ENCODE results near the gene DBH.
A peak's percentile ranks its signal among the peaks of the same experiment; 100 is the strongest.

Gene DBH

GRCh38 chr9:133628766-133629165, 7.4 kb upstream of the DBH start:
- DNase-seq = peak; percentile 83

DNA sequence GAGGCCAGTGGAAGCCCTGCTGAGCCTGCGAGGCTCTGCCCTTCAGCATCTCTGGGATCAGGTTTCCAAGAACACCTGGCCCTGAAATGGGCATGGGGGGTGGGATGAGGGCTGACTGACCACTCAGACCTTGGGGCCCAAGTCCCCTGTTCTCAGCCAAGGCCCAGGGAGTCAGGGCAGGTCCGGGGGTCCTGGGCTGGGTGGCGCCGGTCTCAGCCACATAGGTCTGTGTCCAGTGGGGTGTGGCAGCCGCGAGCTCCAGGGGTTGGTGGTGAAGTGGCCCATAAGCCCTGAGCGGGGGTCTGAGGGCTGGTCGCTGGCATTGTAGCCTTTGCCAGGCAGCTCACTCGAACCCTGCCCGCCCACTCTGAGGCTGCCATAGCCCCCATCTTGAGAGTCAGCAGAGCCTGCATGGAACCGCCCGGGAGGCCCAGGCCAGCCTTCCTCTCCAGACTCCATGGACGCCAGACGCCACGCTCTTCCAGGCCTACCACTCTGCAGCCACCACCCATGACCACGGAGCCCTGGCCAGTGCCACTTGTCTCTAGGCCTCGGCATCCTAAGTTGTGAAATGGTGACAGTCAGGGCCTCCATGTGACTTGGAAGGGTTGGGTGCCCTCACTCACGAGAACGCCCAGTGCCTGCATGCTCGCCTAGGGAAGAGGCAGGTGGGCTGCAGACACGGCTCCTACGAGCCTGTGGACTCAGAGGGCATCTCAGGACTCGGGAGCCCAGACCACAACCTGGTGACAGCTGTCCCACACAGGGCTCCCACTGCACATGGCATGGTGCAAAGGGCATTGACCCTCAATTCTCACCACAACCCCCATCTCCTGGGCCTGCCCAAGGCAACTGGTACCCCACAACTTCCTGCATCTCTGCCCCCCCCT, 6.7 kb upstream of the DBH start:
- DNase-seq = no peak

- DNase-seq = no peak
Observed at GRCh38 chr9:133631111-133631510, 5.1 kb upstream of the DBH start.

DNA sequence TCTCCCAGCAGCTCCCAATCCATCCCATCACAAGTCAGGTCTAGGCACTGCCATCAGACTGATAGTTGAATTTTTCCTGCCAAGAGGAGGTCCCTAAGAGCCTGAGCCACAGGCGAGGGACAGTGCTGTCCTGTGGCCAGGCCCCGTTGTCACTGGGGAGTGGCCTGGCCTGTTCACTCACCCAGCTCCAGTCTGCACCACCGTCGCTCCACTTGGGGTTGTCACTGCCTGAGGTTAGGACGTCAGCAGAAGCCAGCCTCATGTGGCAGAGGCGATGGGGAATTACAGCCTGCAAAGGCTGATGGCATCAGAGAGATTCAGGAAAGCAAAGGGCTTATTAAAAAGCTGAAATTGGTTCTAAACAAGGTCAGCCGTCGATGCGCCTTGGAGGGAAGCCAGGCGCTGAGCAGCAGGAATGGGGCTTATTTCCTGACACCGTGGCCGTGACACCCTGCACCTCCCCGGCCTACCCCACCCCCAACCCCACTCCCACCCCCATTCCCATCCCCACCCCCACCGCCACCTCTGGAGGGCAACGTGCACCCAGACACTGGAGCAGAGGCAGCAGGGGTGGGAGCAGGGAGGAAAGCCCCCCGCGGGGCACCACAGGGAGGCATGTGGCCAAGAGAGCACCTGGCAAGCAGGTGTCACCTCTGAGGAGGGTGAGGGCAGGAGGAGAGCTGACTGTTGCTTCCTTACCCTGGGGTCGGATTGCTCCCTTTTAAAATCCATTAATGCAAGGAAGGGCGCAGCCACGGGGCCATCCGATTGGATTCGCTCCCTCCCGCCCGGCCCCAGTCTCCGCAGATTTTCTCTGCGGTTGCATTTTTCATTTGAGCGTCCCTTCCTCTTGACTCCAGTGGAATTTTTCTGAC, 3.1 kb upstream of the DBH start:
- DNase-seq = no peak

GRCh38 chr9:133633681-133634080, 2.5 kb upstream of the DBH start:
- DNase-seq = no peak

DNA sequence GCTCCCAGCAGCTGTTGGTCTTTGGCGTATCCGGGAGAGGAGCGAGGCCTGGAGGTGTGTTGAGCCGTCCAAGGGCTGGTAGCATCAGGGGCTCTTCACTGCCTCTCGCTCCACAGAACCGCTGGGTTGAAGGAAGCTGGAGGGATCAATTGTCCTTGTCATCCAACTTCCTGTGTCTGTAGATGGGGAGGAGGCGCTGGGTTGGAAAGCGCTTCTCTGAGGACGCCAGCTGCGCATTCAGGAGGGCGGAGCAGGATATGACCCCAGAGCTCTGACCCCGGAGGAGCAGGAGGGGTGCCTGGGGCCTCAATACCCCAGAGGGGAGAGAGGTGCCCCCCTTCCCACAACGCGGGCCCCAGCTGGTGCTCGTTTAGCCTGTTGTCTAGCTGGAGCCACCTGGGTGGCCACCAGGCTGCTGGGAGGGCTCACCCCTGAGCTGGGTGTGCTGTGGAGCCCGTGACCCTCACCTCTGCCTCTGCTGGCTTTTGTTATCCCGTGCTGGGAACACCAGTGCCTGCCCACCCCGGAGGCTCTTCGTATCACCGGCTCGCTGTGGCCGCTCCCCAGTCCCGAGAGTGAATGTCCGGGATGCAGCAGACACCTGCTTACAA, 2.0 kb upstream of the DBH start:
- no peak for DNase-seq

DNA sequence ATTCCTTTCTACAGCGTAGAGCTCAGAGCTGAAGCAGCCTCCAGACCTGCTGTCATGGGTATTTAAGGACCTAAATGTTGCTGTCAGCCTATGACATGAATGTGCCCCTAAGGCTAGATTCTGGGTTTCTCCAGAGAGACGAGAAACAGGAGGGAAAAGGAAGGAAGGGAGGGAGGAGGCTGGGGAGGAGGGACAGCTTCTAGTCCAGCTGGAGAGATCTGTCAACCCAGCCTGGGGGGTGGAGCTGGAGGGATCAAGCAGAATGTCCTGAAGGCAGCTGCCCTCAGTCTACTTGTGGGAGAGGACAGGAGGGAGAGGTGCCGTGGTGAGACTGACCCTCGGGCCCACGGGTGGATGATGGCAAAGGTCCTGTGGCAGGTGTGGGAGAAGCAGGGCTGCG, 1.1 kb upstream of the DBH start:
- DNase-seq = no peak

DNA sequence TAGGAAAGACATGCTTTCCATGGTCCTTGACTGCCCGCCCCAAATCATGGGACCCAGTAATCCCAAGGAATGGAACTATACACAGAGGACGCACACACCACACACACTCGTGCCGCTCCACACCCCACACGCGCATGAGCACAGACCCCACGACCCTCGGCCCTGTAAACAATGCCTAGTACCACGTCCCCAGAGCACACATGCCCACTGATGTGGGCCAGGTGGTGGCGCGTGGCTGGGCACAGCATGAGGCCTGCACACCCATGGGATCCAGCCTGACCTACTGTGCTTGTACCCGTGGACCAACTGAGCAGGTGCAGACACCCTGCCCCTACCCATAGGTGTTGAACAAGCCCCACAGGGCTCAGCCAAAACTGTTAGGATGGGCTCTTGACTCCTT, 739 bp downstream of the DBH start:
- no peak for DNase-seq

DNA sequence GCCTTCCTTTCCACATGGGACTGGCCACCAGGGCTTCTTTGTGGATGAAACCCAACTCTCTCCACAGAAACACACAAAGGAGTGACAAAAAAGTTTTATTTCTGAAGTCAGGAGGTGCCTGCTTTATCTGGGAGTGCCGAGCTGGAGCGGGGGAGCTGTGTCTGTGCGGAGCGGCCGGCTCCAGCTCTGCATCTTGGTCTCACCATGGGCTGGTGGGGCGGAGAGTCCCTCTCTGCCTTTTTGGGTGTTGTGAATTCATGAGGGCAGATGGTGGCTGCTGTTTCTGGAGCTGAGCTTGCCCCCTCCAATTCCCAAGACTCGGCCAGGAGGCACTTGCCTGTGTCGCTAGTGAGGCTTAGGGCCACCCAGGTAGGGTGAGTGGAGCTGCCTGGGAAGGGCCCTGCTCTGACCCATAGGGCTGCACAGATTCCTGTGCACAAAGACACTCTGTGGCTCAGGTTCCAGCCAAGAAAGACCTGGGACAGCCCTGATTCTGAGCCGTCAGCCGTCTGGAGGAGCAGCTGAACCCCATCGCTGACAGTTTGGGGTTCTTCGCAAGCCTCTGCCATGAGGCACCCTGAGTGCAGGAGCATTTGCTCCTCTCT, 1.4 kb downstream of the DBH start:
- DNase-seq = no peak

- no peak for DNase-seq
Observed at GRCh38 chr9:133638076-133638475, 1.9 kb downstream of the DBH start.

DNA sequence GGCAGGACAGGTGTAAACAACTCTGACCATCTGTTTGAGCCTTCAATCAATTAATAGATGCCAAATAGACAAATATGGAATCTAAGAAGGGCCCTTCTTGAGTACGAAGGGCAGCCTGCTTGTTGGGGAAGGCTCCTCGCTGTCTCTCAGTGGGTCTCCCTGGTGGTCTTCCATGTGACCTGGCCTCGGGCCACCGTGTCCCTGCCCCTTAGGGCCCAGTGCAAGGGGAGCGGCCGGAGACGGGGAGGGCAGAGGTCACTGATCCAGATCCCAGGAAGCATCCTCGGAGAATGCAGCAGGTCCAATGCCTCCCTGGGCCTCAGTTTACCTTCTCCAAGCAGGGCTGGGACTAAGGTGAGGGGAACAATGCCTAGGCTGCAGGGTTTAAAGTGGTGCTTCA, 2.5 kb downstream of the DBH start:
- no peak for DNase-seq

GRCh38 chr9:133639613-133640012, 3.5 kb downstream of the DBH start:
- DNase-seq = no peak

DNA sequence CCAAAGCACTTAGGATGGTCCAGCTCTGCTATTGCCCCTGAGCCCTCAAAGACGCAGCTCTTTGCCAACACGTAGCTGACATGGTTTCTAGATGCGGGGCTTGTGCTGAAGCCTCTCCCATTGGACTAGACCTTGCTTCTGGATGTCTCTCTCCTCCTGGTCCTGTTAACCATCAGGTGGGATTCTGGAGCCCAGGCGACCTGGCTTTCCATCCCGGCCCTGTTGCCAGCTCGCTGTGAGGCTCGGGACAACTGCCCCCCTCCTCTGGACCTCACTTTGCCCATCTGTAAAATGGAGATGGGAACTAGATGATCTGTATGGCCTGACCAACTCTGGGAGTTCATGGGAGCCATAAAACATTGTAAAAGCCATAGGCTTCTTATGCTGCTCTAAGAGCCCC, 4.0 kb downstream of the DBH start:
- no peak for DNase-seq

DNA sequence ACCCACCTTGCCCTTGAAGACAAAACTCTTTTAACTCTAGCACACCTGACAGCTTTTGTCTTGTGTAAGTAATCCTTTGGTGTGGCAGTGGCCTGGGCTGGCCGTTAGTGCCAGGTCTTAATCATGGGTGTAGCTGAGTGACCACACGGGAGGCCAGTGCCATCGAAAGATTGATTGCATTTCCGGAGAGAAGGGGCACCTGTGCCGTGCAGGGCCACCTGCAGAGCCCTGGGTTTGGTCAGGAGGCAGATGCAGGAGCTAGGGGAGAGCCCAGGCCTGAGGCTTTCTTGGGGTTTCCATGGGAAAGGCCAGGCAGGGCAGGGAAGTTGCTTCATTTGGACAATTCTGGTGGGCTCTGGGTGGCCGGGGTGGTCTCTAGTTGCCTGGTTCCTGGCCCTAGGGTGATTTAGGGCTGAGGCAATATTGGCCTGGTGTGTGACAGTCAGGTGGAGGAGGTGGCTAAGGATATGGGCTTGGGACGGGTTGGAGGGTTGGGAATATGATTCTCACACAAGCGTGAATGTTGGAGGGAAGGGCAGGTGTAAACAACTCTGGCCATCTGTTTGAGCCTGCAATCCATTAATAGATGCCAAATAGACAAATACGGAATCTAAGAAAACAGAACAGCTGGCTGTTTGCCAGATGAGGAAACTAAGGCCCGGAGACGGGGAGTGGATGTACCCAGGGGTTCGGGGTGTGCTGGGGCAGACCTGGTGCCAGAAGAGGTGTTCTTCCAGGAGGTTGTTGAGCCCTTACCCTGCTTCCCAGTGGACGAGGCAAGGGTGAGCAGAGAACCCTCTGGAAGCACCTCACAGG, 4.6 kb downstream of the DBH start:
- peak; percentile 92 for DNase-seq

GRCh38 chr9:133641396-133641655, 5.2 kb downstream of the DBH start:
- DNase-seq = peak; percentile 56

- no peak for DNase-seq
Observed at GRCh38 chr9:133641861-133642595, 5.9 kb downstream of the DBH start.

DNA sequence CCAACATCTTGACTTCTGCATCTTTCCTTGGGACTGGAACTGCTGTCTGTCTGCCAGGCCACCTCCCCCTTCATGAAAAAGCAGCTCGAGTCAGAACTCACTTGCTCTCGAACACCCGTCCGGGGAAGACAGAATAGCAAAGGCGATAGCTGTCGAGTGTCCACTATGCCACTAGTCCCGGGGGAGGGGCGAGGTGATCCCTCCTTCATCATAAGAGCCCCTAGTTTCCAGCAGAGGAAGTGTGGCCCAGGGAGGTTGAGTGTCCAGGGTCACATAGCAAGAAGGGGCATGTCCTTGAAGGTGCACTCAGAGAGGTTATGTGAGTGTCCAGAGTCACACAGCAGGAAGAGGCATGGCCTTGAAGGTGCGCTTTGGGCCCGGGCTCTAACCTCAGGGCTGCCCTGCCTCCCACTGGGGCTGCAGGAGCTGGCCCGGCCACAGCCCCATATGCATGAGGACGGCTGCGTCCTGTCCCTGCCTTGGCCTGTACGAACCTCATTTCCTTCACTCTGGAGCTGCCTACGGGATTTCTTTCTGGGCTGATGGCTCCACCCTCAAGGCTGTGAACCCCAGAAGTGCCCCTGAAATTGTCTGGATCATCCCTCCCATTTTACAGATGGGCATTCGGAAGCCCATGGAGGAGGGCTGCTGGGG, 6.7 kb downstream of the DBH start:
- DNase-seq = no peak

- DNase-seq = no peak
Observed at GRCh38 chr9:133643362-133643755, 7.2 kb downstream of the DBH start.

DNA sequence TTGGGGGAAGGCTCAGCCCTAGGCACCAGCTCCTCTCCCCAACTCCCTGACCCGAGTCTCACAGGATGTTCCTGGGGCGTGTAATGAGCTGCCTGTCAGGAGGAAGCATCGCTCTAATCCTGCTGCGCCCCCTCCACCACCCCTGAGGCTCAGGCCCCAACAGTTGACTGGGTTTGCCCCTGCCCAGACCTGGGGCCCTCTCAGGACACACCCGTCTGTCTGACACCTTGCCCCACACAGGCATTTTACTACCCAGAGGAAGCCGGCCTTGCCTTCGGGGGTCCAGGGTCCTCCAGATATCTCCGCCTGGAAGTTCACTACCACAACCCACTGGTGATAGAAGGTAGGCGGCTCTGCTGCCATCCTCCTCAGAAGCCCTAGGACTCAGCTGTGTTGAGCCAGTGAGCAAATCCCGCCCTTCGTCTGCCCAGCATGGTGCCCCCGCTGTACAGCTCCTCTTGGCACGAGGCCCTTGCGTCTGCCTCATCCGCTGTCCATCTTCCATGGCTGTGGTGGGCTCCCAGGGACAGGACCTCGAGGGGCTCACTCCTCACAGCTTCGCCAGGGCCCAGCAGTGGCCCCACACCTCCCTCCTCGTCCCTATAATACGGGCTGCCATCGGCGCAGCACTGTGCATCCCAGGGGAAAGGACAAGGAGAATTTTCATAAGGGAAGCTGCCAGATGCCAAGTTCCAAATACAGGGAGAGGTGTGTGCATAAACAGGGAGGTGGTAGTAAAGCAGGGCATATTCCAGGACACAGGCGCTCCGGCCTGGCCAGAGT, 8.0 kb downstream of the DBH start:
- no peak for DNase-seq

GRCh38 chr9:133645021-133645765, 9.0 kb downstream of the DBH start:
- DNase-seq = no peak
